Measurements from ENCODE around the gene SCYGR6. TPM values are rescaled to one million over a fixed set of nuclear protein-coding genes. Genes with fewer than 3 reads are reported as not detected.

The SCYGR6 gene
- total RNA-seq, 1 donor from 2014 or later, result not detected

DNA sequence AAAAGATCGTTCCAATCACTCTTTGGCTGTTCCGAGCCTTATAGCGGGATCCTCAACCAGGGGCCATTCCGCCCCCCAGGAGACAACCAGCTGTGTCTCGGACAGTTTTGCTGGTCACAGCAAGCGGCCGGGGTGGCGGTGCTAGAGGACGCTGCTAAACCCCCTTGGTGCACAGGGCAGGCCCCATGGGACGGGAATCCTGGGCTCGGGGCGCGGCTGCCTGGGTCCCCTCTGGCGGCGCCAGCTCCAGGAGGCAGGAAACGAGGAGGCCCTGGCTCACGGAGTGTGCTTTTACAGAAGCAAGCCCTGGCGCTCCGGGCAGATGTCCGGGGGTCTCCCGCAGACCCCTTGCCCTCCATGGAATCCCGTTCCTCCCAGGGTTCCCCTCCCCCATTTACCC, 43.3 kb upstream of the SCYGR6 start:
- DNase-seq, result no peak
- no peak overlapping the region for H3K27ac Mint-ChIP-seq (ENCODE audit: unreplicated experiment)
- H3K27me3 Mint-ChIP-seq (ENCODE audit: unreplicated experiment), result no peaks in the 10 kb centered on the region
- no peaks in the 10 kb centered on the region for H3K9me3 Mint-ChIP-seq (ENCODE audit: unreplicated experiment)
- no peaks in the 10 kb centered on the region for H3K4me1 Mint-ChIP-seq (ENCODE audit: low read depth, unreplicated experiment)
- no peaks in the 10 kb centered on the region for H3K36me3 Mint-ChIP-seq (ENCODE audit: unreplicated experiment)
- no peak overlapping the region for H3K4me3 Mint-ChIP-seq (ENCODE audit: unreplicated experiment)
- TF ChIP-seq, protein P1, sequence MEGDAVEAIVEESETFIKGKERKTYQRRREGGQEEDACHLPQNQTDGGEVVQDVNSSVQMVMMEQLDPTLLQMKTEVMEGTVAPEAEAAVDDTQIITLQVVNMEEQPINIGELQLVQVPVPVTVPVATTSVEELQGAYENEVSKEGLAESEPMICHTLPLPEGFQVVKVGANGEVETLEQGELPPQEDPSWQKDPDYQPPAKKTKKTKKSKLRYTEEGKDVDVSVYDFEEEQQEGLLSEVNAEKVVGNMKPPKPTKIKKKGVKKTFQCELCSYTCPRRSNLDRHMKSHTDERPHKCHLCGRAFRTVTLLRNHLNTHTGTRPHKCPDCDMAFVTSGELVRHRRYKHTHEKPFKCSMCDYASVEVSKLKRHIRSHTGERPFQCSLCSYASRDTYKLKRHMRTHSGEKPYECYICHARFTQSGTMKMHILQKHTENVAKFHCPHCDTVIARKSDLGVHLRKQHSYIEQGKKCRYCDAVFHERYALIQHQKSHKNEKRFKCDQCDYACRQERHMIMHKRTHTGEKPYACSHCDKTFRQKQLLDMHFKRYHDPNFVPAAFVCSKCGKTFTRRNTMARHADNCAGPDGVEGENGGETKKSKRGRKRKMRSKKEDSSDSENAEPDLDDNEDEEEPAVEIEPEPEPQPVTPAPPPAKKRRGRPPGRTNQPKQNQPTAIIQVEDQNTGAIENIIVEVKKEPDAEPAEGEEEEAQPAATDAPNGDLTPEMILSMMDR (IDR thresholded peaks at IDR 0.05; ENCODE audit: partially characterized antibody, unreplicated experiment), result no peak

DNA sequence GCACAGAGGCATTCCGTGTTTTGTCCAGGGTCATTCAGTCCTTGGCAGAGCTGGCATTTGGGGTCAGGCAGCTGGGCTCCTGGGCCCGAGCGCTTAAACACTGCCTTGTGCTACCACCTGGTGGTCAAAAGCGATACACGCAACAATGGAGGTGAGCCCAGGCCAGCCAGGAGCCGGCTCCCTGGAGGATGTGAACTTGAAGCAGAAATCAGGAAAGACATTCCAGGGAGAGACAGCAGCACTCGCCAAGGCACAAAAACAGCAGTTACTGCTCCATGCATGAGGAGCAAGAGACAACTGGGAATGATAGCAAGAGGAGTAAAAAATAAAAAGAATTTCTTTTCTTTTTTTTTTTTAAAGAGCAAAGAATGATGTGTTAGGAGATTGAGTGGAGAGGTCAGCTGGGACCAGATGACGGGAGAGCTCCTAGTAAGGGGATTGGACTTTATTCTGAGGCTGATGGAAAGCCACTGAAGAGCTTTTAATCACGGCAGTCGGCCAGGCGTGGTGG, 41.9 kb upstream of the SCYGR6 start:
- H3K4me1 Mint-ChIP-seq (ENCODE audit: low read depth, unreplicated experiment), result no peaks in the 10 kb centered on the region
- H3K27ac Mint-ChIP-seq (ENCODE audit: unreplicated experiment), result no peak overlapping the region
- no peaks in the 10 kb centered on the region for H3K27me3 Mint-ChIP-seq (ENCODE audit: unreplicated experiment)
- H3K36me3 Mint-ChIP-seq (ENCODE audit: unreplicated experiment), result no peaks in the 10 kb centered on the region
- TF ChIP-seq, protein P1 (IDR thresholded peaks at IDR 0.05; ENCODE audit: partially characterized antibody, unreplicated experiment), result peak; percentile 92
- H3K9me3 Mint-ChIP-seq (ENCODE audit: unreplicated experiment), result no peaks in the 10 kb centered on the region
- H3K4me3 Mint-ChIP-seq (ENCODE audit: unreplicated experiment), result no peak overlapping the region
- peak; percentile 89 for DNase-seq

DNA sequence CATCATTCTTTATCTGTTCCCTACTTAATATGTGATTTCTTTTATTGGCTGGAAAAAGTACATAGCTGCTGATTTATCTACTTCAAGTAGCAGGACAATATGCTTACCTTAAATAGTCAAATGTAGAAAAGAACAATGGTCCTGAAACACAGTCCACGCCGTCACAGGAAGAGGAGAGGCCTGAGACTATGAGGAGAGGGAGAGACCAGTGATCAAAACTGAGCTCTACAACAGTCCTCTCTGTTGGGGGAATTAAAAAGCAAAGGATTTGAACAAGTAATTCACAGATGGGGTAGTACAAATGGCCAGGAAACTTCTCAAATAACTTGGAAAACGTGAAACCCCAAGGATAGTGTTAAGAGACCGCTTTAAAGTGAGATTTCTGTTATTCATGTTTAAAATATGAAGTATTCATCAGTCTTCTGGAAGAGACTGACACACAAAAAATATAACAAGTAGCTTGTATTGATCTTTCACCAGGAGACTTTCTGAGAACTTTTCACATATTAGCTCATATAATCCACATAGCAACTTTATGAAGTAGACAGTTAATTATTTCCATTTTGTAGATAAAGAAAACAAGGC, 41.3 kb upstream of the SCYGR6 start:
- no peaks in the 10 kb centered on the region for H3K4me1 Mint-ChIP-seq (ENCODE audit: low read depth, unreplicated experiment)
- TF ChIP-seq, protein P1 (IDR thresholded peaks at IDR 0.05; ENCODE audit: partially characterized antibody, unreplicated experiment), result no peak
- H3K9me3 Mint-ChIP-seq (ENCODE audit: unreplicated experiment), result peaks cover 2% of the 10 kb centered on the region

DNA sequence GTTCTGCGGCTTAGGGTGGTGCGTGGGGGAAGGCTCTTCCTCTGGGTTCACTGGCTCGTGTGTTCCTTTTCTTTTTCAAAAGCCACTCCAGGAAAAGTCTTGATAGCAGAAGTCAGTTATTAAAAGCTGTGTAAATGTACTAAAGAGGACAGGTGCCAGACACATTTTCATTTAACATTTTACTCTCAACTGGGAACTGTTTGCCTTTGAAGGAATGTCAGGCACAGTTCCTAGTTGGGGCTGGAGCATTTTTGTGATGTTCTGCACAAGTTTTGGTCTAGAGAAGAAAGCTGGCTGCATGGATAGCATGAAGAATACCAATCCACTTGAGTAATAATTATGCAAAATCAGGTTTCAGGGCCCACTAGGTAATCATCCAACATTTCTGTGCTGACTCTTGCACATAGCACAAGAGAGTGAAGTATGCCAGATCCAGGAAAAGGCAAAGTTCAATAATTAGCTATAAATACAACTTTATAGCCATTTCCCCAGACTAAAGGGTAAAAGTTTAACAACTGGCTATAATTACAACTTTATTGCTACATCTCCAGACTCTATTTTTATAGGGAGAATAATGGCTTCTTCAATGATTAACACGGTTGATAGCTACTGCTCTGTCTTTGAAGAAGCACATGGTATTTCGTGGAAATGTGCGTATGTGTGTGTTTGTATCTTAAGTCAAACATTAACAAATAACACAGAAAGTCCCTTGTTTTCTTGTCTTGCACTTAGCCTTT, 37.4 kb upstream of the SCYGR6 start:
- H3K4me1 Mint-ChIP-seq (ENCODE audit: low read depth, unreplicated experiment), result no peaks in the 10 kb centered on the region
- H3K27me3 Mint-ChIP-seq (ENCODE audit: unreplicated experiment), result peaks cover 4% of the 10 kb centered on the region
- no peak for DNase-seq
- H3K4me3 Mint-ChIP-seq (ENCODE audit: unreplicated experiment), result no peak overlapping the region
- H3K27ac Mint-ChIP-seq (ENCODE audit: unreplicated experiment), result no peak overlapping the region
- H3K9me3 Mint-ChIP-seq (ENCODE audit: unreplicated experiment), result peaks cover 3% of the 10 kb centered on the region
- H3K36me3 Mint-ChIP-seq (ENCODE audit: unreplicated experiment), result no peaks in the 10 kb centered on the region
- TF ChIP-seq, protein P1 (IDR thresholded peaks at IDR 0.05; ENCODE audit: partially characterized antibody, unreplicated experiment), result no peak

More for the DNA sequence above, 41.3 kb upstream of the SCYGR6 start:
- no peaks in the 10 kb centered on the region for H3K36me3 Mint-ChIP-seq (ENCODE audit: unreplicated experiment)
- no peak for DNase-seq
- peaks cover 1% of the 10 kb centered on the region for H3K27me3 Mint-ChIP-seq (ENCODE audit: unreplicated experiment)
- H3K27ac Mint-ChIP-seq (ENCODE audit: unreplicated experiment), result no peak overlapping the region
- no peak overlapping the region for H3K4me3 Mint-ChIP-seq (ENCODE audit: unreplicated experiment)
